HG03095 (cell line): Measurements from ENCODE around the gene RESP18.
"Not testable (repeated sequence)": the region's sequence is repeated elsewhere in the genome, so short reads cannot be mapped to it uniquely, and the experiment has no call there.

Experiments
- ATAC-seq: cut with Tn5 transposase; IDR thresholded peaks from one replicate; pipeline ENCODE4 v1.9.1; 2021; ENCODE audit warnings: moderate library complexity; ENCODE audit not compliant: unreplicated experiment

The RESP18 gene

DNA sequence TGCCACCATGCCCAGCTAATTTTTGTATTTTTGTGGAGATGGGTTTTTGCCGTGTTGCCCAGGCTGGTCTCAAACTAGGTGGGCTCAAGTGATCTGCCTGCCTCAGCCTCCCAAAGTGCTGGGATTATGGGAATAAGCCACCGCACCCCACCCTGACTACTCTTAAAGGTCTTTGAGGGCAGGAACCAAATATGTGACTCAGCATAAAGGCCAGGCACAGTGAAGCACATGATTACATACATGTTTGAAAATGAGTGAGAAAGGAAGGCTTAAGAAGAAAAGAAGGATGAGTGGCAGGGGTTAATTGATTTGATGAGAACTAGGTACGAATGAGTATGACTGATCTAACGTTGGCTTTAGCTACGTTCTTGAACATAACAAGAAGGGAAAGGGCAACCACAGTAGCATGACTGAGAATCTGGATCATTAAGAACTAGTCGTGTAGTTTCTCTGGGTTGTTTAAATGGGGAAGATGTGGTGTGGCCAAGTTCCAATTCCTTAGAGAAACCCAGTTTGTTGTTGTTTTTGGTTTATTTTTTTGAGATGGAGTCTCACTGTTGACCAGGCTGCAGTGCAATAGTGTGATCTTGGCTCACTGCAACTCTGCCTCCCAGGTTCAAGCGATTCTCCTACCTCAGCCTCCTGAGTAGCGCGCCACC lies 6.8 kb downstream of the RESP18 start:
- no peak for ATAC-seq

DNA sequence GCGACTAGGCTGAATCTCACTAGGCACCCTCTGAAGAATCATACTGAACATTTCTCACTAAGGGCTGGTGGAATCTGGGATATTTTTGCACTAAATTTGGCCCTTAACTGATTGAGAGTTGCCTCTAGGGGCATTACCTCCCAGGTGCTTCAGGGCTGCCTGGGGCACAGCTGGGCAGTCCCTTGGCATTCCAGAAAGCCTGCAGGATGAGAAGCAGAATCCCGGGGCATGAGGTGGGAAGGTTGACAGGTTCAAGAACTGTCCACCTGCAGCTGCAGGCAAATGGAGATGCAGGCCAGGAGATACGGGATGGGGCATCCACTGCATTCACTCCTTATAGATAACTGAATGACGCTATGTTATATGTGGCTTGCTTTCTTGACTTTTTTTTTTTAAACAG lies 7.4 kb downstream of the RESP18 start:
- no peak for ATAC-seq

DNA sequence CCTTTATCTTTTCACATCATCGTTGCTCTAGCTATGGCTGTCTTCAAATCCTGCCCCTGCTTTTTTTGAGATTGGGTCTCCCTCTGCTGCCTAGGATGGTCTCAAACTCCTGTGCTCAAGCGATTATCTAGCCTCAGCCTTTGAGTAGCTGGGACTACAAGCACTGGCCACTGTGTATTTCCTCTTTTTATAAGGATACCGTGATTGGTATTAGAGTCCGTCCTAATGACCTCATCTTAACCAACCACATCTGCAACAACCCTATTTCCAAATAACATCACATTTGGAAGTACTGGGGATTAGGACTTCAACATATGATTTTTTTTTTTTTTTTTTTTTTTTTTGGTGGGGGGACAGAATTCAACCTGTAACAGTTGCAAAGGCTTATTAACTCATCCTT lies 9.1 kb downstream of the RESP18 start:
- no peak for ATAC-seq

DNA sequence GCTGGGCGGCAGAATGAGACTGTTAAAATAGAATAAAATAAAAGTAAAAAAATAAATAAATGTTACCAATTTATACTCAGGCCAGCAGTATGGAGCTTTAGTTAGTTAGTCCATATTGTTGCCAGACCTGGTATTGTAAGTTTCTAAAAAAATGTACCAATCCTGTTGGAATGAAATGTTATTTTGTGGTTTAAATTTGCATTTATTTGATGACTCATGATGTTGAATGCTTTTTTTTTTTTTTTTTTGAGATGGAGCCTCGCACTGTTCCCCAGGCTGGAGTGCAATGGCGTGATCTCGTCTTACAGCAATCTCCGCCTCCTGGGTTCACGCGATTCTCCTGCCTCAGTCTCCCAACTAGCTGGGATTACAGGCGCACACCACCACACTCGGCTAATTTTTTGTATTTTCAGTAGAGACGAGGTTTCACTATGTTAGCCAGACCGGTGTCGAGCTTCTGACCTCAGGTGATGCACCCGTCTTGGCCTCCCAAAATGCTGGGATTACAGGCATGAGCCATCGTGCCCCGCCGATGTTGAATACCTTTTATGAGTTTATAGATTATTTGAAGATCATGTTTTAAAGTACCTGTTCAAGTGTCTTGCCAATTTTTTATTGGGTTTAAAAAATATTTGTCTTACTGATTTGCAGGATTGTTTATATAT lies 17.6 kb downstream of the RESP18 start:
- ATAC-seq: no peak

DNA sequence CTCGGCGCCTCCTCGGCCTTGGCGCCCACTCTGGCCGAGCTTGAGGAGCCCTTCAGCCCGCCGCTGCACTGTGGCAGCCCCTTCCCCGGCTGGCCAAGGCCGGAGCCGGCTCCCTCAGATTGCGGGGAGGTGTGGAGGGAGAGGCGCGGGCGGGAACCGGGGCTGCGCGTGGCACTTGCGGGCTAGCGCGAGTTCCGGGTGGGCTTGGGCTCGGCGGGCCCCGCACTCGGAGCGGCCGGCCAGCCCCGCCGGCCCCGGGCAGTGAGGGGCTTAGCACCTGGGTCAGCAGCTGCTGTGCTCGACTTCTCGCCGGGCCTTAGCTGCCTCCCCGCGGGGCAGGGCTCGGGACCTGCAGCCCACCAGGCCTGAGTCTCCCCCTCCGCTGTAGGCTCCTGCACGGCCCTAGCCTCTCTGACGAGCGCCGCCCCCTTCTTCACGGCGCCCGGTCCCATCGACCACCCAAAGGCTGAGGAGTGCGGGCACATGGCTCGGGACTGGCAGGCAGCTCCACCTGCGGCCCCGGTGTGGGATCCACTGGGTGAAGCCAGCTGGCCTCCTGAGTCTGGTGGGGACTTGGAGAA lies 19.8 kb downstream of the RESP18 start:
- ATAC-seq: not testable (repeated sequence)

DNA sequence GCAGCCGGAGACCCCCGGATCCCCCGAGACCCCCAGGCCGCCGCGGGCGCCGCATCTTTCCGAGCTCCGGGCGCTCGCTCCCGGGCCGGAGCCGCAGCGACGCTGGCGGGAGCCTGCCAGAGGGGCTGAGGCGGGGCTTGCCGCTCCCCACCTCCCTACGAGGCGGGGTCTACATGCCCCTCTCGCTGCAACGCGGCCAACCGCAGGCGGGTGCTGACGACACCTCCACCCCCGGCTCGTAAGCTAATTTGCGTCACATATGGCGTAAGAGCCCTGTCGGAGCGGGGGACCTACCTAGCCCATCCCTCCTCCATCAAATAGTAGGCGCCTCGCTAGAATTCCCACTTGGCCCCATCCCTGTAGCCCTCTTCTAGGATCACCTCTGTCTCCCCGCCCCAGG lies 23.3 kb downstream of the RESP18 start, which contains the start of gene PTPRN:
Gene PTPRN (minus strand): TSS at position 124 of the 400 bp plus-strand sequence. CDS start 69 bp downstream, at position 55.
- no peak for ATAC-seq

DNA sequence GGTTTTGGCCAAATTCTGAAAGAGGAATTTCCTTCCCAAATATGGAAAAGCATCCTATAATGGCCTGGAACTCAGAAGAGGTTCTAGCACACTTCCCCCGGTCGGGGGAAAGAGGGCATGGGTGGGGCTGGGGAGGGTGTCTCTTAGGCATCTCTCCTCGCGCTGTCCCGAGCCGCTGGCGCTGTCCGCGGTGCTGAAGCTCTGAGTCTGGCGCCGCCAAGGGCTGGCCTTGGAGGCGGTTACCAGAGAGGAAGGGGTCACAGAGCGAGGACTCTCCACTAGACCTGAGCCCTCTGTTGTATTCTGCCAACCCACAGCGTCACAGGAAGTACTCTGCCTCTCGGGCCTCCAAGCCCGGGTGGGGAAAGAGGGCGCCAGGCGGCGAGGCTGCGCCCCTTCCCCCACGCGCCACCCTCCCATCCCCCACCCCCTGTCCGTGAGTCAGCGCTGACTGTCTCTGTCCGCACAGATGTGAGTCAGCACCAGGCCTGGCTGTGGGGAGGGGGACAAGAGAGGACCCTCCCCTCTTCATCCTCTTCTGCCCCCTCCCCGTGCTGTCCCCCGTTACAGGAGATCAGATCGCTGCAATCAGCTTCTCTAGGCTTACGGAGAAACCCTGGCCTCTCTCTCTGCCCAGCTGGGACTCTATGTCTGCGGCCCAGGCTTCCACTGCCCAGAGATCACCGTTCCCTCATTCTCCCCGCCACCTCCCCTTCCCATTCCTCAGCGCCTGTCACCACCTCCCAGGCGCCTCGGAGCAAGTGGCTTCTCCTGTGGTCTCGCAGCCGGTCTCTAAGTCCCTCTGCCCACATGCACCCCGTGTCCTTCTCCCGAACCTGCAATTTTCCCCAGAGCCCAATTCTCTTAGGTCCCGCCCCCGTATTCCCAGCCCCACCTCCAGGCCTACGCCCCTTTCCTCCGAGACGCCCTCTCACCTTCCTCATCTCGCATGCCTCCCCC lies 24.1 kb downstream of the RESP18 start:
- ATAC-seq: no peak

DNA sequence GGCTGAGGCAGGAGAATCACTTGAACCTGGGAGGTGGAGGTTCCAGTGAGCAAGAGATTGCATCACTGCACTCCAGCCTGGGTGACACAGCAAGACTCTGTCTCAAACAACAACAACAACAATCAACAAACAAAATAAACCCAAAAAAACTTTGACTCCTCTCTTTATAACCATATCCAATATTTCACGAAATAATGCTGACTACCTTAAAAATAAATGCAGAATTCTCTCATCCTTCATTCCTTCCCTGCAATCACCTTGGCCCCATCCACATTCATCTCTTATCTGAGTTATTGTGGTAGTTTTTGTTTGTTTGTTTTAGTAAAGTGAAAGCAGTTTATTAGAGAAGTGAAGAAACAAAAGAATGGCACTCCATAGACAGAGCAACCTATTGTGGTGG lies 26.5 kb downstream of the RESP18 start:
- ATAC-seq: no peak

DNA sequence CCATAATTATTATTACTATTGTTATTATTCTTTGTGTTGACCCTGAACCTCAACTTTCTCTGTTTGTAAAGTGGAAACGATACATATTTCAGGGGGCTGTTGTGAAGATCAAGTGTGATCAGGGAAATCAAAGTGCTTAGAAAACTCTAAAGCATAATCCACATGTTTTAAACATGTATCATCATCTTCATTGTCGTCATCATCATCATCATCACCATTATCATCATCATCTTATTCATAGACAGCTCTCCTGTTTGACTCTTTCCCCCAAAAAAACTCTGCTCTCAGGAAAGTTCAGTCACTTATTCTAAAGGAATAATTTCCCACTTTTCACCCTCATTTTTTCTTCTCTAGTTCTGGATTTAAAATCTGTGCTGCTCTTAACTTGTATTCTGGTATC lies 28.3 kb downstream of the RESP18 start:
- ATAC-seq: no peak

DNA sequence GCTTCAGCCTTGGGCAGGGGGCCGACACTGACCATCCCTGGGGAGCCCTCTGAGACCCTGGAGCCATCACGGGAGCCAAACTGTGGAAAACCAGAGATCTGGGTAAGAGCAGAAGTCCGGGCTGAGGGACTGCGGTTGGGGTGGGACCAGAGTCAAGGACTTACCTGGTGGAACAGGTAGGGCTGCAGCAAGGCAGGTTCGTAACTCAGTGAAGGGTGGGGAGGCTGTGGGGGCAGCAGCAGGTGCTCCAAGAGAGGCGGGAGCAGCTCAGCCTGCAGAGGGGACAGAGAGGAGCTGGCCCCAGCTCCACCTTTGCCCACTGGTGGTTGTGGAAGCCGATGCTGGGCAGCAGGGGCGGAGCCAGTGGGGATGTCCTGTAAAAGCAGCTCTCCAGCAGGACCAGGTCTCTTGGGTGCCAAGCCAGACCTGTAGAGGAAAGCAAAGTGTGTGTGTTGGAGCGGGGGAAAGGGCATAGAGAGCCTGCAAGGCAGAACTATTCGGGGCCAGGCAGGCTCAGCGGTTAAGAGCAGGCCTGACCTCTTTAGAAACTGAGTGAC lies 30.1 kb downstream of the RESP18 start:
- no peak for ATAC-seq

DNA sequence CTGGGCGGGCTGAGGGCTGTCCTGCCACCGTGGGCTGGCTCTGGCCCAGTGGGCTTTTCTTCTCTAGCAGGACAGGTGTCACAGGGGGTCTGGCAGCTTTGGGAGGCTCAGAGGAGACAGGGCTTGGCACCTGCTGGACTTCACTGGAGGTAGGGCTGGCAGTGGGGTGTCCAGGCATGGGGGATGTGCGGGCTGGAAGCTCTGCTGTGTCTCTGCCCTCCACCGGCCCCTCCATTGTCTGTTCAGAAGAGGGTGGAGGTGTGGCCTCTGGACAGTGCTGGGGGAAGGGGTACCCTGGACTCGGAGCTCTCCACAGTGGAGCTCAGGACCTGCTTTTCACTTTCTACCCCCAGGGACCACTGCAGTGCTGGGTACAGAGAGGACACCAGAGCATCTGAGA lies 32.5 kb downstream of the RESP18 start:
- ATAC-seq: no peak

DNA sequence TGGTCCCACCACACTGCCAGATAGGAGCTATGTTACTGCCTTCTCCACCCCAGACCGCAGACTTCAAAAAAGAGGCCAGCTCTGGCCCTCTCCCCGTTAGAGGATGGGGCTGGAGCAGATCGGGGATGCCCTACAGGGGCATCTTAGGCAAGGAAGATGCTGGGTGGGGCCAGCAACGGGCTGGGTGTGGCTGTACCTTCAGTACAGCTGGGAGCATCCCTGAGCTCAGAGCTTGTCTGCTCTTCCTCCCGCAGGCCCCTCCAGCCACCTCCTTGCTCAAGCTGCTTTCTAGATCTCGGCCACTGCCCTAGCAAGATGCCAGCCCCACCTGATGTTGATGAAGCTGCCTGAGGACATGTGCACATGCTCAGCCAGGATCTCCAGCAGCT lies 33.2 kb downstream of the RESP18 start:
- ATAC-seq: no peak

DNA sequence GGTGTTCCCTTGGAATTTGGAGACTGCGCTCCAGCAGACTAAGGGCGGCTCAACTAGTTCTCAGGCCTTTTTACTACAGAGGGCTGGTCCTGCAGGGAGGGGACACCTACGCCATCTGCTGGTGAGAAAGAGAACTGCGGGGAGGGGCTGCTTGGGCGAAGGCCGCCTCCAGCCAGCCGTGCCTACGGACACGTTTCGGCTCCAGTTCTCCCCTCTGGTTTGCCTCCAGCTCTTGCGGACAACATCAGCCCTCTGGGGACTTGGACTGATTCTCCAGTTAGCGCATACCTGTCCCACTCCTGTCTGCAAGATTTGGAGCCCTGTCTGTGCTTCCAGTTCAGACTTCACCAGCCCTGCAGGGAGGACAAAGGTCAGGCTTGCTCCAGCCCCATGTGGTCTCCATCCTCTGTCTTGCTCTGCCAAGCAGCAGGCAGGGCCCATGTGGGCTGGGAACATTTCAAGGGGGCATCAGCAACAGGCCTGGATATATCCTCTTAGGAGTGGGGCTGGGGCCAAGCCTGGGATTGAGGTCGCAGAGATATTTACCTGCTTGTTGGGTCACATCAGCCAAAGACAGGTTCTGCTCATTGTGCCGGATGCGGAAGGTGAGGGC lies 33.7 kb downstream of the RESP18 start:
- ATAC-seq: no peak

DNA sequence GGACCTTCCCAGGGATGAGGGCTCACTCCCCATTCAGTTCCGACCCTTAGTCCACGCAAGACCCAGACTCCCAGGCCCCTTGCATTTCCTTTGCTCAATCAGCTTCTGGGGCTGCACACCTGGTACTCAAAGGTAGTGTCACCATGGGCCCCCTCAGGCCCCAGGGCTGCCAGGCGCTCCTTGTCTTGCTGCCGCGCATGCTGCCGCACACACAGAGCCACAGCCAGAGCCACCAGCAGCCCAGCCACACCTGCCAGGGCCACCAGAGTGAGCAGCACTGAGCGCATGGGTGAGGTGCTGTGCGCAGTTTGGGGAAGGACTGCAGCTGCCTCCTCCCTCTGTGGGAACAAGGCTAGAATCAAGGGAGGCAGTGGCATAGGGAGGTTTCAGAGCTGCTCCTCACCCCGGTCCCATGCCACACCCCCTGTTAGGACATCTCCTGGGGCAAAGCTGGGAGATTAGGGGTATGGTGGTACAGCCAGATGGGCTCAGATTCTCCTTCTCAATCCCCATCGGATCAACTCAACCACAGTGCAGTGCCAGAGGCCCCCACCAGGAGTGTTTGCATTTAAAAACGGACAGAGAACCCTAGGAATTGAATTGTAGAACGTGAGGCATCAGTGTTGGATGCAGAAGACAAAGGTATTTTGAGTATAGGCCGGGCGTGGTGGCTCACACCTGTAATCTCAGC lies 34.6 kb downstream of the RESP18 start:
- ATAC-seq: no peak

DNA sequence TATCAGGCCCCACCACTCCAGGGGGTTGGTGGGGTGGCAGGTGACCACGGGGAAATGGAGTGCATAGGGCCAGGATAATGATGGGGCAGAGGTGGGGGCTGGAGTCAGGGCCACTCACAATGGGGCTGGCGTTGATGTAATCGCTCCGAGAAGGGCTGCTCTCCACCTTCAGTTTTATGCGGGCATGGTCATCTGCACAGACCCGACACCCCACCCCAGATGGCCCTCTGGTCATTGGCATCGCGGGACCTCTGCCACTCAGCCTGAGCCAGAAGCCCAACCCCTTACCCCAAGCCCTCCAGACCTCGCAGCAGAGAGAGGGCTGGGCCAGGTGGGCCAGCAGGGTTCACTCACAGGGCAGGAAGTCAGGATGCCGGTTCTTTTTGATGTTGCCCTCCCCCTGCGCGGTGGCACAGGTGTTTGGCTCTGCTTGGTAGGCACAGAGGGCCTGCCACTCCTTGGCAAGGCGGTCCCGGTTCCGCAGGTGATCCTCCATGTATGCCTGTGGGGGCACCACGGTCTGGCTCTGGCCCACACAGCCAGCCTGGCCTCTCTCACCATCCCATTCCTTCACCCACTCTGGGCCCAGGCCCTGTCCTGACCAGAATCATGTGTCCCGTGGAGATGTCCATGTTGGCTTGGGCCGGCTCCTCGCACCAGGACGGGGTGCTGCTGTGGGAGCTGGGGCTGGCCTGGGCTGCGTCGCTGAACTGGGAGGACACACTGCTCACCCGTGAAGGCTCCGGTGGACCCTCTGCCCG lies 35.7 kb downstream of the RESP18 start:
- ATAC-seq: no peak

DNA sequence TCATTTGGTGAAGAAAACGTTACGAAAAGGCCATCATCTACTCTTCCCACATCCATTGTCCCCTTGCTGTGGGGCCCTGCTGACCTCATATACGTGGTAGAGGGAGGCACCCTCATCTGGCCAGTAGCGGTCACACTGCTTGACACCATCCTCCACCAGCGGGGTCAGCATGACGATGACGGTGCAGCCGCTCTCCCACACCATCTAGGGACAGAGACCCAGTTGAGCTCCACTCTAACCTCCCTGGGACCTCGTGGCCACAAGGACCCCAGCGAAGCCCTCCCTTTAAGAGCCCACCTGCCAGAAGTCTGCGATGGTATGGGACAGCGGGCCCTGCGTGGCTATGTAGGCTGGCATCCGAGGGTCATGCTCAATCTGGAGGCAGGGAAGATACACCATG lies 36.4 kb downstream of the RESP18 start:
- ATAC-seq: no peak

DNA sequence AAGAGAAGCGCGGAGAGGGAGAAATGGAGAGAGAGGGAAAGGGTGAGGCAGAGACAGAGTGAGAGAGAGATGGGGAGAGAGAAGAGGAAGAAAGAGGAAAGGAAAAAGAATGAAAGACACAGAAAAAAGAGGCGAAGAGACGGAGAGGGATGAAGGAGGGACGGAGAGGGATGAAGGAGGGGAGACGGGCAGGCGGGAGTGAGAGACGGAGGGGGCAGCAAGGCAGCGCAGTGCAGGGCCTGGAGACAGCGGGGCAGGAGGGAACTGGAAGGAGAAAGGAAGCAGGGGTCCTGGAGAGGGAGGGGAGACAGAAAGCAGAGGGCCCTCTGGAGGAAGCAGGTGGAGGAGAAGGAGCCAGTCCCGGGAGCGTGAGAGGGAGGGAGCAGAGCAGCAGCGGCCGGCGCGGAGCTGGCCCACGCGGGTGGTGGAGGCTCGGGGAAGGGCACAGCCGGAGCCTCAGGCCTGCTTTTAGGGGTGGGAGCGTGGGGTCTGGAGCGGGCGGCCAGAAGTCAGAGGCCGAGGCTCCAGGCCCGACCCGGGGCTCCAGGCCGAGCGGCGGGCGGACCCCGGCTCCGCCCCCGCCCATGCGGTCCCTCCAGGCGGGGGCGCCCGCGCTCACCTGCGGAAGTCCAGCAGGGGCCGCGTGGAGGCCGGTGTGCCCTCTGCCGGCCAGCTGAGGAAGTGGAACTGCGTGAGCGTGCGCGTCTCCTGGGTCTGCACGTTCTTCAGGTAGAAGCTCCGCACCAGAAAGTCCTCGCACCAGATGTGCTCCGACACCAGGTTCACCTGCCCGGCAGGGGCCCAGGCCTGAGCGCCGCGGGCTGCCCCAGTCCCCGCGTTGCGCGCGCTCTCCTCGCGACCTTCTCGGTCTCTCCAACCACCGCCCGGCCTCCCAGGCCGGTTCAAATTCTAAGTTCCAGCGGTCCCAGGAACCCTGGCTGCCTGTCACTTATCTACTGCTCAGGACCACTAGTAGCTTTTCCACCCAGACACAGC lies 37.9 kb downstream of the RESP18 start:
- peak; percentile 84 for ATAC-seq

DNA sequence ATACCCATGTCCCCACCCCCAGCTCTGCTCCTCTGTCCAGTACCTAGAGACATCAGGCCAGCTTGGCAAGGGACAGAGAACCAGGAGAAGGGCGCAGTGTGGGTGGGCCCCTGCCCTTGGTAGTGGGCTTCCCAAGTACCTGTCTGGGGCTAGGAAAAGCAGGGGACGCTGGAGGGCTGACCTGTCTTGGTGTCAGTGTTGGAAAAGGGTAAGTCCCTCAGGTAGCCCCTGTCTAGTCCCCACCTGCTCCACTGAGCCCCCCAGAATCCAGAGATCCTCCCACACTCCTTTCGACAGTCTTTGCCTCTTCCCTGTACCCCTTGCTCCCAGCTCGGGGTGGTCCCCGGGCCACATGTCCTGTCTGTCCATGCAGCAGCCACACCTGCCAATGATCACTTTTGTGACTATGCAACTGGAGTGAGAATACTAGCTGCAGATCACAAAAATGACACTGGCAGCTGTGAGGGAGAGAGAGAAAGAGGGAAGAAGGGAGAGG lies 38.8 kb downstream of the RESP18 start:
- no peak for ATAC-seq
